ENCODE measurements around the gene CENPS.
"Not testable (repeated sequence)": the region's sequence is repeated elsewhere in the genome, so short reads cannot be mapped to it uniquely, and the experiment has no call there.

CENPS gene

GRCh38 chr1:10430216-10431069 is at the start of gene CENPS:
CENPS (plus strand) TSS chr1:10430433; CDS start chr1:10430518, 85 bp downstream.
- DNase-seq, result peak; percentile 86 to 88

GRCh38 chr1:10380594-10381275 is 49.5 kb upstream of the CENPS start:
- DNase-seq, result no peak

DNA sequence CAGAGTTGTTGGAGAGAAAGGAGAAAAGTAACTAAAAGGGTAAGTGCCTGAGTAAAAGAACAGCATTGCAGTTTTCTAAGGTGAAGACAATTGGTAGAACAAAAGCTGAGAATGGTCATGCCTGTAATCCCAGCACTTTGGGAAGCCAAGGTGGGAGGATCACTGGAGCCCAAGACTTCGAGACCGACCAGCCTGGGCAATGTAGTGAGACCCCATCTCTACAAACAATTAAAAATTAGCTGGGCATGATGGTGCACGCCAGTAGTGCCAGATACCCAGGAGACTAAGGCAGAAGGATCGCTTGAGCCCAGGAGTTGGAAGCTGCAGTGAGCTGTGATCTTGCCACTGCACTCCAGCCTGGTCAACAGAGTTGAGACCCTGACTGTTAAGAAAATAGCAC is 46.6 kb upstream of the CENPS start:
- DNase-seq, result no peak

DNA sequence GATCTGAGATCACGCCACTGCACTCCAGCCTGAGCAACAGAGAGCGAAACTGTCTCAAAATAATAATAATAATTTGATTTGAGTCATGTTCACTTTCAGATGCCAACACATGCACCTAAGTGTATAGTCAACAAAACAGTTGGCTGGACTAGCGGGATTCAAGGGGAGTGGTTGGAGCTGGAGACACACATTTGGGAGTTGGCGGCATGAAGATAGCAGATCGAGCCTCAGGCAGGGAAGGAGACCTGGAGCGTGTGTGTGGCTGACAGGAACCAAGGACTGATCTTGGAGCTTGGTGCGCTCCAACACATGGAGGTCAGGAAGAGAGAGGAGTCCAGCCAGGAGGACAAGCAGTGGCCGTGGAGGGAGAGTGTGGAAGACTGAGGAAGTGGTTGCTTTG is 46.0 kb upstream of the CENPS start:
- DNase-seq, result no peak

- DNase-seq, result no peak
These were observed 43.2 kb upstream of the CENPS start for GRCh38 chr1:10386761-10387676.

- DNase-seq, result peak in 1 of 2 donors; percentile 40
These were observed 42.4 kb upstream of the CENPS start for GRCh38 chr1:10387677-10388386.

- no peak for DNase-seq
These were observed 41.9 kb upstream of the CENPS start for GRCh38 chr1:10388387-10388715.

- no peak for DNase-seq
These were observed 40.8 kb upstream of the CENPS start for GRCh38 chr1:10389271-10389973.

DNA sequence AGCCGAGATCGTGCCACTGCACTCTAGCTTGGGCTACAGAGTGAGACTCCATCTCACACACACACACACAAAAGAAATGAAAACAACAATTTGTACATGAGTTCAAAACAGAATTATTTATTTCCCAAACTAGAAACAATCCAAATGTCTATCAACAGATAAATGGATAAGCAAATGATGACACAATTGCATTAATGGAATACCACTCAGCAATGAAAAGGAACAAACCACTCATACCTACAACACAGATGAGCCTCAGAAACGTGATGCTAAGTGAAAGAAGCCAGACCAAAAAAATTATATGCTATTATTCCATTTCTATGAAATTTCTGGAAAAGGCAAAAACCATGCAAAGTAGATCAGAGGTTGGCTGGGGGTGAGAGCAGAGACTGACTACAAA is 33.4 kb upstream of the CENPS start:
- no peak for DNase-seq

DNA sequence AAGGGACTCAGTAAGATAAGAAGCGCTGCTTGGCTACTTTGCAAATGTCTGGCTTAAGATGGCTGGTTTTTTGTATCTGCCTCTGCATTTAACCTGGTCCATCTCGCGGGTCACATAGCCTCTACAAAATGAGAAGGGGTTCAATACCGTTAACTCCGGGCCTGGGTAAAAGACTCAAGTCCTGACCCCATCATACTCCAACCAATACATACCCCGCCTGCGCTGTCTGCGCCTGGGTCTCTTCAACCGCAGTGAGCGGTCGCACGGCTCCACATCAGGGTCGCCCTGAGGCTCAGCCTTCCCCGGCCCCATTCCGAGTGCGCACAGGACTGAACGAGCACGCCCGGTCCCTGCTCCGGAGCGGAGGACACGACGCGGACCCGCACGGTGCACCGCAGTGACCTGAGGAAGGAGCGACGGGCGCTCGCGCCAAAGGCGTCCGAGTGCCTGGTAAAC is 31.9 kb upstream of the CENPS start:
- DNase-seq, result no peak

- DNase-seq, result peak; percentile 96 to 97
These were observed 31.3 kb upstream of the CENPS start, which contains the start of gene PGD for GRCh38 chr1:10398734-10399443. PGD (plus strand) TSS chr1:10399064; CDS start chr1:10399118, 54 bp downstream.

DNA sequence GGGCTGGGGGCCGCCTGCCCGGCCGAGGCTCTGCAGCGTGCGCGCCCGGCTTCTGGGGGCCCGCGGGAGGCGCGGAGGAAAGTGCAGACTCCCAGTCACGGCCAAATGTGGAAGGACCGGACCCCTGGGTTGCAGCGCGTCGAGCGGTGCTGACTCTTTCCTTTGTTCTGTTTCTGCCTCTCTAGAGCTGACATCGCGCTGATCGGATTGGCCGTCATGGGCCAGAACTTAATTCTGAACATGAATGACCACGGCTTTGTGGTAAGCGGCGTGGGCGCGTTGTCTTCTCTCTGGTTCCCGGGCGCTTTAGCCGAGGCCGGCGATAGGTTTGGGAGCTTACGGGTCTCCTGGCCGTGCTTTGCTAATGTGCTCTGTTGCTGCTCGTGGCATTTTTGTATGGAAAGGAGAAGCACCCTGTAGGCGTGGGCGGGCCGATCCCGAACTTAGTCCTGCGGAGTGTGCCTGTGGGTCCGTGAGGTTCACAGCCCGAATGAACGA is 30.7 kb upstream of the CENPS start:
- no peak for DNase-seq

DNA sequence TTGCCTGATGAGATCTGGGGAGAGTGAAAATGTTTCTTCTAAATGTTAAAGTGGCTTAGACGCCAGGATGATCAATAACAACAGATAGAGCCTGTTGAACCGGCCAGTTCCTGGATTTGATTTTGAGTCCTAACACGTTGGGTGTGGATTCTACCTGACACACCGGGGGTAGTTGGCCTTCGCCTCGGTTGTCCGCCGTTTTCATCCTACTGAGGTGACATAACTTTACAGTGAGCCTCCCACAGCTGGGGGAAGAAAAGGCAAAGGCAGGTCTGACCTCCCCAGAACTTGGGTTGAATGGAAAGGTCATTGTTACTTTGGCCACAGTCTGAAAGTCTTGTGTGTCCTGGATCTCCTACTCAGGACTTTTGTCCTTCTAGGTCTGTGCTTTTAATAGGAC is 30.2 kb upstream of the CENPS start:
- no peak for DNase-seq

- DNase-seq, result no peak
These were observed 29.0 kb upstream of the CENPS start for GRCh38 chr1:10401281-10401680.

- no peak for DNase-seq
These were observed 27.4 kb upstream of the CENPS start for GRCh38 chr1:10402729-10403274.

DNA sequence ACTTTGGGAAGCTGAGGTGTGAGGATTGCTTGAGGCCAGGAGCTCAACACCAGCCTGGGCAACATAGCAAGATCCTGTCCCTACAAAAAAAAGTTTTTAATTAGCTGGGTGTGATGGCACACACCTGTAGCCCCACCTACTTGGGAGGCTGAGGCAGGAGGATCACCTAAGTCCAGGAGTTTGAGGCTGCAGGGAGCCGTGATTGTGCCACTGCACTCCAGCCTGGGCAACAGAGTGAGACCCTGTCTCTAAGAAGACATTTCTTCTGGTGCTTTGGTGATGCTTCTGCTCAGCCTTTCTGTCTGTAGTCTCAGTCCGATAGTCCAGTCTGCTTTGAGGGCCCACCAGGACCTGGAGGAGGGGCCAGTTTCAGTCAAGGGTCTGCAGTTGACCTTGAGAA is 23.0 kb upstream of the CENPS start:
- no peak for DNase-seq

- DNase-seq, result peak in 1 of 2 donors; percentile 9
These were observed 14.9 kb upstream of the CENPS start for GRCh38 chr1:10415211-10415930.

- DNase-seq, result not testable (repeated sequence)
These were observed 14.3 kb upstream of the CENPS start for GRCh38 chr1:10415967-10416366.

DNA sequence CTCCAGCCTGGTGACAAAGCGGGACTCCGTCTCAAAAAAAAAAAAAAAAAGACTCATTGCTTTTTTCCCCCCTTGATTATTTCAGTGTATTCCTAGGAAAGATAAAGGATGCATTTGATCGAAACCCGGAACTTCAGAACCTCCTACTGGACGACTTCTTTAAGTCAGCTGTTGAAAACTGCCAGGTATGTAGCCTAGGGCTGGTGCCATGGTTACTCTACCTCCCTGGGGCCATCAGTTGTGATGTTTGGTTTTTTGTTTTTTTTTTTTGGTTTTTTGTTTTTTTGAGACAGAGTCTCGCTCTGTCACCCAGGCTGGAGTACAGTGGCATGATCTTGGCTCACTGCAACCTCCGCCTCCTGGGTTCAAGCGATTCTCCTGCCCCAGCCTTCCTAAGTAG is 11.5 kb upstream of the CENPS start:
- not testable (repeated sequence) for DNase-seq

DNA sequence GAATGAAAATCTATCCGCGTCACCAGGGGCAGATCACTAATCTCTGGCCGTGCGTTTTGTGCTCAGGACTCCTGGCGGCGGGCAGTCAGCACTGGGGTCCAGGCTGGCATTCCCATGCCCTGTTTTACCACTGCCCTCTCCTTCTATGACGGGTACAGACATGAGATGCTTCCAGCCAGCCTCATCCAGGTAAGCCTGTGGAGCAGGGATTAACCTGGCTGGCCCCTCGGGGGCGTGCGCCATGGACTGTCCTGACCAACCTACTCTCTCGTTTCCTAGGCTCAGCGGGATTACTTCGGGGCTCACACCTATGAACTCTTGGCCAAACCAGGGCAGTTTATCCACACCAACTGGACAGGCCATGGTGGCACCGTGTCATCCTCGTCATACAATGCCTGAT is 10.9 kb upstream of the CENPS start:
- no peak for DNase-seq

All from hippocampal formation (tissue), 2 donors.